IMR-90 (cell line): Measurements from ENCODE around the gene TATDN2. TPM values are rescaled to one million over a fixed set of nuclear protein-coding genes. Genes with fewer than 3 reads are reported as not detected.

Source experiments
- ATAC-seq: fragments of 200-7000 bp; cut with Tn5 transposase; 2 replicates; pipeline ENCODE4 v1.9.1; 2020; ENCODE audit warnings: low read depth, mild to moderate bottlenecking, moderate library complexity
- BruUV-seq: library from RNA; stranded (reverse); fragments of 400-500 nt; replicated peaks from 2 replicates; lab custom pipeline; 2021; lab: Mats Ljungman, UMichigan
- CTCF ChIA-PET: fragments of 300-600 bp; formaldehyde crosslinking; extraction: SDS; loops from one replicate; lab custom pipeline; 2021; ENCODE audit warnings: antibody characterized with exemption; lab: Yijun Ruan, JAX
- POLR2A ChIA-PET: fragments of 300-600 bp; sonication (Branson Sonifier 250); formaldehyde crosslinking; loops from one replicate; lab custom pipeline; 2022; ENCODE audit warnings: antibody characterized with exemption; ENCODE audit not compliant: unreplicated experiment; lab: Charles Lee
- DNase-seq: peaks from one replicate; pipeline ENCODE4 v3.0.0; 2013
- H2AFZ ChIP-seq: replicated peaks from 2 replicates; pipeline ENCODE3; 2013; ENCODE audit warnings: low read length, mild to moderate bottlenecking; ENCODE audit not compliant: poor library complexity
- H2AK5ac ChIP-seq: 2 replicates; pipeline ENCODE4 v1.6.1; 2013; ENCODE audit warnings: low read depth, low read length, inconsistent platforms
- H2AK9ac ChIP-seq: replicated peaks from 2 replicates; pipeline ENCODE3; 2013; ENCODE audit warnings: mild to moderate bottlenecking, low read depth, low read length, moderate library complexity; ENCODE audit not compliant: poor library complexity
- H2BK120ac ChIP-seq: 2 replicates; pipeline ENCODE4 v1.6.1; 2013; ENCODE audit warnings: low read depth, low read length, inconsistent platforms
- H2BK15ac ChIP-seq: 3 replicates; pipeline ENCODE4 v1.6.1; 2013; ENCODE audit warnings: low read depth, low read length, inconsistent platforms
- H2BK20ac ChIP-seq: 2 replicates; pipeline ENCODE4 v1.6.1; 2013; ENCODE audit warnings: low read depth, mild to moderate bottlenecking, inconsistent platforms, low read length, moderate library complexity
- H2BK5ac ChIP-seq: 2 replicates; pipeline ENCODE4 v1.6.1; 2013; ENCODE audit warnings: mild to moderate bottlenecking, low read depth, low read length, inconsistent platforms; ENCODE audit not compliant: poor library complexity, severe bottlenecking
- H3K14ac ChIP-seq: replicated peaks from 2 replicates; pipeline ENCODE4 v1.6.1; 2013; ENCODE audit warnings: low read depth, low read length, inconsistent platforms
- H3K18ac ChIP-seq: 2 replicates; pipeline ENCODE4 v1.6.1; 2013; ENCODE audit warnings: low read depth, low read length, control low read depth
- H3K23ac ChIP-seq: 2 replicates; pipeline ENCODE4 v1.6.1; 2013; ENCODE audit warnings: low read depth, low read length, inconsistent platforms
- H3K27ac ChIP-seq: 2 replicates; pipeline ENCODE4 v1.5.1; 2013; ENCODE audit warnings: mild to moderate bottlenecking, control low read depth, low read length; ENCODE audit not compliant: insufficient read depth
- H3K27me3 ChIP-seq: 2 replicates; pipeline ENCODE4 v1.6.1; 2013; ENCODE audit warnings: low read length; ENCODE audit not compliant: control insufficient read depth, insufficient read depth
- H3K36me3 ChIP-seq: 2 replicates; pipeline ENCODE4 v1.6.1; 2013; ENCODE audit warnings: low read length, mixed read lengths; ENCODE audit not compliant: control insufficient read depth, insufficient read depth
- H3K4ac ChIP-seq: 2 replicates; pipeline ENCODE4 v1.6.1; 2013; ENCODE audit warnings: low read depth, low read length, inconsistent platforms
- H3K4me1 ChIP-seq: 2 replicates; pipeline ENCODE4 v1.6.1; 2013; ENCODE audit warnings: low read length, mixed read lengths; ENCODE audit not compliant: control insufficient read depth, insufficient read depth
- H3K4me2 ChIP-seq: 2 replicates; pipeline ENCODE4 v1.6.1; 2013; ENCODE audit warnings: low read depth, mild to moderate bottlenecking, control low read depth, low read length, moderate library complexity
- H3K4me3 ChIP-seq: 2 replicates; pipeline ENCODE4 v1.5.1; 2013; ENCODE audit warnings: low read depth, mild to moderate bottlenecking, control low read depth, low read length, moderate library complexity; ENCODE audit not compliant: insufficient read depth
- H3K56ac ChIP-seq: 2 replicates; pipeline ENCODE4 v1.6.1; 2013; ENCODE audit warnings: low read length, inconsistent platforms; ENCODE audit not compliant: insufficient read depth; ENCODE audit errors: extremely low read depth
- H3K79me1 ChIP-seq, 2 experiments: 2 replicates each; pipeline ENCODE4 v1.6.1; 2013; ENCODE audit warnings: low read length in 2 of 2, inconsistent platforms in 1 of 2, low read depth in 1 of 2
- H3K9ac ChIP-seq: 2 replicates; pipeline ENCODE4 v1.6.1; 2013; ENCODE audit warnings: low read depth, low read length, control low read depth
- H3K9me1 ChIP-seq: 2 replicates; pipeline ENCODE4 v1.6.1; 2013; ENCODE audit warnings: low read length, inconsistent platforms; ENCODE audit not compliant: insufficient read depth
- H3K9me3 ChIP-seq: 2 replicates; pipeline ENCODE4 v1.6.1; 2013; ENCODE audit warnings: low read length; ENCODE audit not compliant: control insufficient read depth, insufficient read depth
- H4K20me1 ChIP-seq: 2 replicates; pipeline ENCODE4 v1.6.1; 2013; ENCODE audit warnings: low read length, inconsistent platforms; ENCODE audit not compliant: insufficient read depth
- H4K5ac ChIP-seq: 2 replicates; pipeline ENCODE4 v1.6.1; 2013; ENCODE audit warnings: mild to moderate bottlenecking, low read depth, low read length, control low read depth
- H4K8ac ChIP-seq, 2 experiments: 2 replicates each; pipeline ENCODE4 v1.6.1; 2013; ENCODE audit warnings: low read depth in 2 of 2, low read length in 2 of 2, control low read depth in 1 of 2, inconsistent platforms in 1 of 2
- H4K91ac ChIP-seq: 2 replicates; pipeline ENCODE4 v1.6.1; 2013; ENCODE audit warnings: low read depth, low read length, inconsistent platforms; ENCODE audit not compliant: insufficient read depth
- CEBPB ChIP-seq: IDR thresholded peaks from 2 replicates; pipeline ENCODE4 v1.6.1; 2012; ENCODE audit warnings: low read depth, low read length, improper control_type of control experiment
- CHD1 ChIP-seq: IDR thresholded peaks from 2 replicates; pipeline ENCODE4 v1.6.1; 2012; ENCODE audit warnings: low read depth, low read length, improper control_type of control experiment
- CTCF ChIP-seq: conservative IDR thresholded peaks from 2 replicates; pipeline ENCODE4 v1.5.1; 2012; ENCODE audit warnings: mild to moderate bottlenecking, low read depth, low read length, improper control_type of control experiment
- FOS ChIP-seq: fragments of 150-350 bp; IDR thresholded peaks from 2 replicates; pipeline ENCODE4 v1.6.1; 2016; ENCODE audit warnings: low read depth, low read length
- MAFK ChIP-seq: IDR thresholded peaks from 2 replicates; pipeline ENCODE4 v1.6.1; 2012; ENCODE audit warnings: low read depth, low read length, improper control_type of control experiment
- MXI1 ChIP-seq: IDR thresholded peaks from 2 replicates; pipeline ENCODE4 v1.6.1; 2012; ENCODE audit warnings: low read depth, mild to moderate bottlenecking, low read length, moderate library complexity, borderline replicate concordance
- NFE2L2 ChIP-seq: fragments of 150-350 bp; IDR thresholded peaks from 2 replicates; pipeline ENCODE4 v1.6.1; 2016; ENCODE audit warnings: low read depth, mild to moderate bottlenecking, low read length
- POLR2A ChIP-seq: IDR thresholded peaks from 2 replicates; pipeline ENCODE4 v1.6.1; 2012; ENCODE audit warnings: mild to moderate bottlenecking, low read depth, low read length
- RAD21 ChIP-seq: IDR thresholded peaks from 2 replicates; pipeline ENCODE4 v1.6.1; 2012; ENCODE audit warnings: low read length, improper control_type of control experiment
- SMC3 ChIP-seq: fragments of 150-350 bp; IDR thresholded peaks from 2 replicates; pipeline ENCODE4 v1.6.1; 2016; ENCODE audit warnings: low read depth, mild to moderate bottlenecking, antibody characterized with exemption, low read length, moderate library complexity
- USF2 ChIP-seq: fragments of 150-350 bp; IDR thresholded peaks from 2 replicates; pipeline ENCODE4 v1.6.1; 2017; ENCODE audit warnings: mild to moderate bottlenecking, antibody characterized with exemption, low read length, low read depth
- WGBS, 2 experiments: methylation state at CpG; one replicate each; pipeline versions ENCODE4 v1.1.5 to v1.1.7; 2013; ENCODE audit warnings: missing lambda C conversion rate in 2 of 2; ENCODE audit not compliant: insufficient read length in 1 of 2; ENCODE audit errors: extremely low coverage in 2 of 2; 5-methylcytosine and 5-hydroxymethylcytosine counted together
- dilution Hi-C: fragments of 300-500 bp; cut with HindIII; formaldehyde crosslinking; loops from one replicate; pipeline ENCODE4 v1.14.3; 2018; ENCODE audit warnings: low sequenced_read_pairs; ENCODE audit not compliant: unreplicated experiment
- in situ Hi-C: fragments of 300-500 bp; cut with MboI; formaldehyde crosslinking; loops from 3 replicates; pipeline ENCODE4 v1.14.3; 2019; ENCODE audit warnings: low sequenced_read_pairs, inconsistent platforms, mixed read lengths
- intact Hi-C: fragments of 100-400 bp; cut with micrococcal nuclease; formaldehyde crosslinking; loops from 2 replicates; pipeline ENCODE4 v1.10.0; 2022
- polyA plus RNA-seq, 3 experiments: library from polyadenylated mRNA; depleted of rRNA; stranded (reverse); fragments of >200 nt; gene quantifications; 2 replicates each; pipeline ENCODE4 v1.2.3, GENCODE V29; 2012; ENCODE audit warnings: low replicate concordance in 1 of 3
- total RNA-seq: library from RNA; depleted of rRNA; stranded (reverse); fragments of >200 nt; gene quantifications from 2 replicates; pipeline ENCODE4 v1.2.3, GENCODE V29; 2012

Gene TATDN2
- total and polyA plus RNA-seq, 2 of the 4 experiments (the other 2 are of a cell fraction) = 9.0 to 18.8 TPM

GRCh38 chr3:10306156-10306555, 57.9 kb downstream of the TATDN2 start:
- peaks cover 8% of the 10 kb centered on the region; the same call in 1 of the 2 replicates for H3K9me1 ChIP-seq
- H3K4me1 ChIP-seq = peaks cover 6% of the 10 kb centered on the region
- dilution Hi-C loops = no loop called here
- no peak overlapping the region for H2BK15ac ChIP-seq
- H4K8ac ChIP-seq = no peak overlapping the region
- ATAC-seq (no peak), DNase-seq (no peak)
- H2AK5ac ChIP-seq = no peak overlapping the region
- no peak overlapping the region for H4K5ac ChIP-seq
- TF ChIP-seq MXI1 (no peak), FOS (no peak), CEBPB (no peak), MAFK (no peak), NFE2L2 (no peak), SMC3 (no peak), RAD21 (no peak), POLR2A (no peak), USF2 (no peak), CTCF (no peak), CHD1 (no peak)
- H2BK20ac ChIP-seq = no peak overlapping the region
- BruUV-seq = no TSS peak
- in situ Hi-C loops = no loop called here
- peaks cover 22 to 44% of the 10 kb centered on the region in 2 experiments for H3K79me1 ChIP-seq
- no peak overlapping the region for H3K4me3 ChIP-seq
- H3K4ac ChIP-seq = no peak overlapping the region
- H3K36me3 ChIP-seq = peaks cover 70% of the 10 kb centered on the region
- no peak overlapping the region for H3K9ac ChIP-seq
- H3K23ac ChIP-seq = no peak overlapping the region
- H3K4me2 ChIP-seq = no peak overlapping the region
- no peak overlapping the region for H3K14ac ChIP-seq
- no peaks in the 10 kb centered on the region for H3K27me3 ChIP-seq
- no peak overlapping the region for H3K18ac ChIP-seq
- CTCF ChIA-PET = no interaction called here
- H3K56ac ChIP-seq = no peak overlapping the region
- WGBS, 2 experiments = 67% methylated on average over 1 of the region's 3 CpGs; no CpG with 5 or more reads in 1 of the 2 experiments
- H2BK5ac ChIP-seq = no peak overlapping the region
- intact Hi-C loops = no loop called here
- no peak overlapping the region for H2AK9ac ChIP-seq
- no peak overlapping the region for H3K27ac ChIP-seq
- H2AFZ ChIP-seq = no peak overlapping the region
- H4K91ac ChIP-seq = no peak overlapping the region
- peaks cover 37% of the 10 kb centered on the region for H4K20me1 ChIP-seq
- no peaks in the 10 kb centered on the region for H3K9me3 ChIP-seq
- POLR2A ChIA-PET = no interaction called here
- no peak overlapping the region for H2BK120ac ChIP-seq
